T-helper 2 cell treated with Interferon-gamma antibody and Interleukin-4, amounts not matched to agents 5 μg/mL and 100 μg/mL, for 36 hours (primary cell): ENCODE results near the gene DAB2IP.

ENCODE experiments used
- DNase-seq: peaks from one replicate; pipeline ENCODE4 v3.0.0; 2021; ENCODE audit warnings: low spot score
- H3K27ac Mint-ChIP-seq: one replicate; pipeline ENCODE4 v1.8.0; 2021; ENCODE audit warnings: mild to moderate bottlenecking, mixed read lengths
- H3K27me3 Mint-ChIP-seq: one replicate; pipeline ENCODE4 v1.8.0; 2021; ENCODE audit warnings: low read depth, mixed read lengths
- H3K36me3 Mint-ChIP-seq: one replicate; pipeline ENCODE4 v1.8.0; 2021; ENCODE audit warnings: low read depth, mixed read lengths
- H3K4me1 Mint-ChIP-seq: one replicate; pipeline ENCODE4 v1.8.0; 2021; ENCODE audit warnings: low read depth, mixed read lengths
- H3K4me3 Mint-ChIP-seq: one replicate; pipeline ENCODE4 v1.8.0; 2022; ENCODE audit warnings: mild to moderate bottlenecking, moderate library complexity, mixed read lengths
- H3K9me3 Mint-ChIP-seq: one replicate; pipeline ENCODE4 v1.8.0; 2021; ENCODE audit warnings: mixed read lengths

Gene DAB2IP

GRCh38 chr9:121801579-121801978, 150.1 kb downstream of the DAB2IP start:
- DNase-seq = no peak
- peaks cover 14% of the 10 kb centered on the region for H3K27me3 Mint-ChIP-seq
- no peak overlapping the region for H3K27ac Mint-ChIP-seq
- H3K36me3 Mint-ChIP-seq = no peaks in the 10 kb centered on the region
- H3K9me3 Mint-ChIP-seq = peaks cover 5% of the 10 kb centered on the region
- no peak overlapping the region for H3K4me3 Mint-ChIP-seq
- no peaks in the 10 kb centered on the region for H3K4me1 Mint-ChIP-seq

GRCh38 chr9:121802753-121803152, 151.3 kb downstream of the DAB2IP start:
- DNase-seq = no peak

GRCh38 chr9:121807069-121807822, 155.8 kb downstream of the DAB2IP start:
- peaks cover 7% of the 10 kb centered on the region for H3K27me3 Mint-ChIP-seq
- H3K4me1 Mint-ChIP-seq = no peaks in the 10 kb centered on the region

More at GRCh38 chr9:121802753-121803152, 151.3 kb downstream of the DAB2IP start:
- H3K27me3 Mint-ChIP-seq = peaks cover 14% of the 10 kb centered on the region
- no peak overlapping the region for H3K4me3 Mint-ChIP-seq
- H3K27ac Mint-ChIP-seq = no peak overlapping the region
- no peaks in the 10 kb centered on the region for H3K4me1 Mint-ChIP-seq
- no peaks in the 10 kb centered on the region for H3K36me3 Mint-ChIP-seq
- H3K9me3 Mint-ChIP-seq = peaks cover 5% of the 10 kb centered on the region

GRCh38 chr9:121807823-121808278, 156.4 kb downstream of the DAB2IP start:
- H3K27ac Mint-ChIP-seq = no peak overlapping the region
- no peak for DNase-seq
- H3K36me3 Mint-ChIP-seq = no peaks in the 10 kb centered on the region
- peaks cover 5% of the 10 kb centered on the region for H3K9me3 Mint-ChIP-seq
- no peak overlapping the region for H3K4me3 Mint-ChIP-seq
- peaks cover 7% of the 10 kb centered on the region for H3K27me3 Mint-ChIP-seq
- H3K4me1 Mint-ChIP-seq = no peaks in the 10 kb centered on the region

More at GRCh38 chr9:121807069-121807822, 155.8 kb downstream of the DAB2IP start:
- Mint-ChIP-seq H3K27ac (no peak overlapping the region), H3K9me3 (peaks cover 5% of the 10 kb centered on the region), H3K4me3 (no peak overlapping the region), H3K36me3 (no peaks in the 10 kb centered on the region)
- no peak for DNase-seq

GRCh38 chr9:121808781-121809180, 157.3 kb downstream of the DAB2IP start:
- no peak overlapping the region for H3K4me3 Mint-ChIP-seq
- H3K27ac Mint-ChIP-seq = no peak overlapping the region
- peaks cover 7% of the 10 kb centered on the region for H3K27me3 Mint-ChIP-seq
- no peaks in the 10 kb centered on the region for H3K36me3 Mint-ChIP-seq
- H3K9me3 Mint-ChIP-seq = peaks cover 5% of the 10 kb centered on the region
- no peak for DNase-seq
- H3K4me1 Mint-ChIP-seq = no peaks in the 10 kb centered on the region

- Mint-ChIP-seq H3K36me3 (no peaks in the 10 kb centered on the region), H3K9me3 (no peaks in the 10 kb centered on the region), H3K27me3 (peaks cover 2% of the 10 kb centered on the region), H3K4me1 (no peaks in the 10 kb centered on the region), H3K4me3 (no peak overlapping the region), H3K27ac (no peak overlapping the region)
- DNase-seq = no peak
These were observed 158.1 kb downstream of the DAB2IP start for GRCh38 chr9:121809356-121810050.

GRCh38 chr9:121810489-121810888, 159.1 kb downstream of the DAB2IP start:
- DNase-seq = no peak
- Mint-ChIP-seq H3K9me3 (no peaks in the 10 kb centered on the region), H3K27ac (no peak overlapping the region)

GRCh38 chr9:121811140-121811539, 159.7 kb downstream of the DAB2IP start:
- no peak for DNase-seq
- no peak overlapping the region for H3K27ac Mint-ChIP-seq
- no peaks in the 10 kb centered on the region for H3K27me3 Mint-ChIP-seq
- H3K4me1 Mint-ChIP-seq = no peaks in the 10 kb centered on the region
- no peaks in the 10 kb centered on the region for H3K36me3 Mint-ChIP-seq
- no peak overlapping the region for H3K4me3 Mint-ChIP-seq
- H3K9me3 Mint-ChIP-seq = no peaks in the 10 kb centered on the region

More at GRCh38 chr9:121810489-121810888, 159.1 kb downstream of the DAB2IP start:
- no peaks in the 10 kb centered on the region for H3K27me3 Mint-ChIP-seq
- H3K36me3 Mint-ChIP-seq = no peaks in the 10 kb centered on the region
- no peak overlapping the region for H3K4me3 Mint-ChIP-seq
- no peaks in the 10 kb centered on the region for H3K4me1 Mint-ChIP-seq

GRCh38 chr9:121811751-121812150, 160.3 kb downstream of the DAB2IP start:
- no peak for DNase-seq

GRCh38 chr9:121812159-121812735, 160.8 kb downstream of the DAB2IP start:
- Mint-ChIP-seq H3K9me3 (no peaks in the 10 kb centered on the region), H3K27ac (no peak overlapping the region)
- DNase-seq = no peak

More at GRCh38 chr9:121811751-121812150, 160.3 kb downstream of the DAB2IP start:
- no peak overlapping the region for H3K27ac Mint-ChIP-seq
- H3K4me3 Mint-ChIP-seq = no peak overlapping the region
- H3K27me3 Mint-ChIP-seq = no peaks in the 10 kb centered on the region
- no peaks in the 10 kb centered on the region for H3K36me3 Mint-ChIP-seq
- no peaks in the 10 kb centered on the region for H3K4me1 Mint-ChIP-seq
- no peaks in the 10 kb centered on the region for H3K9me3 Mint-ChIP-seq

GRCh38 chr9:121813519-121814210, 162.2 kb downstream of the DAB2IP start:
- H3K9me3 Mint-ChIP-seq = no peaks in the 10 kb centered on the region
- no peaks in the 10 kb centered on the region for H3K4me1 Mint-ChIP-seq
- H3K36me3 Mint-ChIP-seq = no peaks in the 10 kb centered on the region
- DNase-seq = no peak
- H3K4me3 Mint-ChIP-seq = no peak overlapping the region
- H3K27me3 Mint-ChIP-seq = no peaks in the 10 kb centered on the region
- H3K27ac Mint-ChIP-seq = no peak overlapping the region

More at GRCh38 chr9:121812159-121812735, 160.8 kb downstream of the DAB2IP start:
- H3K27me3 Mint-ChIP-seq = no peaks in the 10 kb centered on the region
- H3K4me1 Mint-ChIP-seq = no peaks in the 10 kb centered on the region
- no peak overlapping the region for H3K4me3 Mint-ChIP-seq
- H3K36me3 Mint-ChIP-seq = no peaks in the 10 kb centered on the region

GRCh38 chr9:121814594-121814993, 163.2 kb downstream of the DAB2IP start:
- Mint-ChIP-seq H3K9me3 (no peaks in the 10 kb centered on the region), H3K27ac (no peak overlapping the region), H3K4me1 (no peaks in the 10 kb centered on the region), H3K4me3 (no peak overlapping the region), H3K36me3 (no peaks in the 10 kb centered on the region), H3K27me3 (no peaks in the 10 kb centered on the region)
- DNase-seq = no peak

- Mint-ChIP-seq H3K9me3 (no peaks in the 10 kb centered on the region), H3K36me3 (no peaks in the 10 kb centered on the region), H3K27ac (no peak overlapping the region), H3K27me3 (no peaks in the 10 kb centered on the region), H3K4me1 (no peaks in the 10 kb centered on the region), H3K4me3 (no peak overlapping the region)
- DNase-seq = no peak
These were observed 163.7 kb downstream of the DAB2IP start for GRCh38 chr9:121815084-121815483.
